Endothelial cell of umbilical vein (primary cell): ENCODE results near the gene MYADML2.

Experiments
- CTCF ChIP-seq, 2 donors: IDR thresholded peaks; 1 replicate in 1 of 2; 2 replicates in 1 of 2; pipeline ENCODE4 v1.5.1; 2011; ENCODE audit warnings: low read length in 2 of 2, mild to moderate bottlenecking in 2 of 2, moderate library complexity in 2 of 2, control low read depth in 1 of 2, inconsistent platforms in 1 of 2, low read depth in 1 of 2; ENCODE audit not compliant: insufficient read depth in 1 of 2; ENCODE audit errors: extremely low read depth in 1 of 2
- EZH2 ChIP-seq: IDR thresholded peaks from 2 replicates; pipeline ENCODE4 v1.6.1; 2012; ENCODE audit warnings: borderline replicate concordance, low read depth, mild to moderate bottlenecking, moderate library complexity, low read length, inconsistent platforms; ENCODE audit not compliant: severe bottlenecking
- POLR2AphosphoS5 ChIP-seq: IDR thresholded peaks from 2 replicates; pipeline ENCODE4 v1.6.1; 2012; ENCODE audit warnings: low read depth, mild to moderate bottlenecking, control low read depth, low read length, moderate library complexity; ENCODE audit not compliant: insufficient read depth

GRCh38 chr17:81921537-81921862 is 25.5 kb downstream of the MYADML2 start:
- TF ChIP-seq EZH2, result no peak
- no peak for TF ChIP-seq CTCF (IDR thresholded peaks at IDR 0.05; ENCODE audit: extremely low read depth in 1 of 2, insufficient read depth in 1 of 2, low read depth in 1 of 2, low read length in 2 of 2)
- no peak for TF ChIP-seq POLR2AphosphoS5
